ENCODE measurements around the gene MRPL20.
"Not testable (repeated sequence)": the region's sequence is repeated elsewhere in the genome, so short reads cannot be mapped to it uniquely, and the experiment has no call there.

Gene MRPL20

GRCh38 chr1:1406821-1407635, at the start of gene MRPL20:
Gene MRPL20 (minus strand): TSS chr1:1407293. CDS start chr1:1407217, 76 bp downstream.
- peak; percentile 56 for DNase-seq (ENCODE audit: low read depth)

- not testable (repeated sequence) for DNase-seq (ENCODE audit: low read depth)
These were observed 49.7 kb upstream of the MRPL20 start for GRCh38 chr1:1456683-1457255.

GRCh38 chr1:1455934-1456333, 48.8 kb upstream of the MRPL20 start:
- not testable (repeated sequence) for DNase-seq (ENCODE audit: low read depth)

GRCh38 chr1:1455366-1455884, 48.3 kb upstream of the MRPL20 start:
- DNase-seq (ENCODE audit: low read depth): no peak

- not testable (repeated sequence) for DNase-seq (ENCODE audit: low read depth)
These were observed 47.4 kb upstream of the MRPL20 start for GRCh38 chr1:1454286-1455056.

GRCh38 chr1:1452882-1453281, 45.8 kb upstream of the MRPL20 start:
- no peak for DNase-seq (ENCODE audit: low read depth)

- DNase-seq (ENCODE audit: low read depth): not testable (repeated sequence)
These were observed 45.3 kb upstream of the MRPL20 start for GRCh38 chr1:1452365-1452739.

GRCh38 chr1:1451696-1452364, 44.7 kb upstream of the MRPL20 start:
- no peak for DNase-seq (ENCODE audit: low read depth)

- DNase-seq (ENCODE audit: low read depth): not testable (repeated sequence)
These were observed 43.5 kb upstream of the MRPL20 start for GRCh38 chr1:1450616-1451015.

- no peak for DNase-seq (ENCODE audit: low read depth)
These were observed 42.1 kb upstream of the MRPL20 start, which contains the start of gene ATAD3C for GRCh38 chr1:1449099-1449739. Gene ATAD3C (plus strand): TSS chr1:1449689. CDS start chr1:1450684, 995 bp downstream.

GRCh38 chr1:1446631-1447030, 39.5 kb upstream of the MRPL20 start:
- DNase-seq (ENCODE audit: low read depth): not testable (repeated sequence)

- DNase-seq (ENCODE audit: low read depth): no peak
These were observed 35.1 kb upstream of the MRPL20 start for GRCh38 chr1:1442069-1442770.

- no peak for DNase-seq (ENCODE audit: low read depth)
These were observed 34.2 kb upstream of the MRPL20 start for GRCh38 chr1:1441002-1441888.

- DNase-seq (ENCODE audit: low read depth): no peak
These were observed 33.3 kb upstream of the MRPL20 start for GRCh38 chr1:1440262-1441001.

- no peak for DNase-seq (ENCODE audit: low read depth)
These were observed 32.6 kb upstream of the MRPL20 start for GRCh38 chr1:1439546-1440261.

GRCh38 chr1:1438531-1439381, 31.7 kb upstream of the MRPL20 start:
- DNase-seq (ENCODE audit: low read depth): no peak

GRCh38 chr1:1437904-1438376, 30.8 kb upstream of the MRPL20 start:
- no peak for DNase-seq (ENCODE audit: low read depth)
